Measurements from ENCODE around the gene AKAP6.
"Not testable (repeated sequence)": the region's sequence is repeated elsewhere in the genome, so short reads cannot be mapped to it uniquely, and the experiment has no call there.

The AKAP6 gene

DNA sequence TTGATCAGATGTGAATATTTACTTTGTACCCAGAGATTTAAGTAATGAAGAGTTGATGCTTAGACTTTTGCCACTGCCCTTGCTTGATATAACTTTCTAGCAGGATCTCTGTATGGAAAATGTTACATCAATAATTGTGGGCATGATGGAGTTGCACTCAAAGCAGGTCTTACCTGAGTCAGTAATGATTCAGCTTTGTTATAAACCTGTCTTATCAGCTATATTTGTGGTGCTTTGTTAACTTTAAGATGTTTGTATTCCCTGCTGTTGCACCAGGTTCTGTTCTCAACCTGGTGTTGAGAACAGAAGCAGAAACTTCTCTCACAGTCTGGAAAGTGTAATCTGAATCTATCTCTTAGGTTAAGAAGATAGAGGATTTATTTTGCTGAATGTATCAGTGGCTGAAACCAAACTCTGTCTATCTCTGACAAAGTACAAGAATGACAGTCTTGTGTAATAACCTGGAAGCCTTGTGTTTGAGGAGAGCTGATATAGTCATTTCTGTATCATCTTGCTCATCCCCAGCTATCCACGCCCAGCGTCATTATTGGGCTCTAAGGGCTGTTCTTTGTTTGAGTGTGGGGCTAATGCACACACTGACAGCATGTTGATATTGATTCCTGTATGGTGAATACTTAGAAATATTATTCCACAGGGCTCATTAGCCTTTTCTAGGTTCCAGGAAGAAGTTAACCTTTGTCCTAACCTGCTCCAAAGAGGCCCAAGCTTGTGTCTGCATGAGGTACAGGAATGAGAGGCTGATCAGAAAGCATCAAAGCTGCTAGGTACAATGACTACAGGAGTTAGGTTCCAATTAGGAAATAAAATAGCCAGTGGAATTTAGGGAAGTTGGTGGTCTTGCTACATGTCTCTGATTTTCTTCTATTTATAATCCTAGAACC, 3.6 kb downstream of the AKAP6 start:
- no peak for DNase-seq

- DNase-seq = no peak
Observed at GRCh38 chr14:32336702-32337101, 7.6 kb downstream of the AKAP6 start.

GRCh38 chr14:32337759-32338158, 8.7 kb downstream of the AKAP6 start:
- DNase-seq = no peak

- no peak for DNase-seq
Observed at GRCh38 chr14:32339188-32339587, 10.1 kb downstream of the AKAP6 start.

- DNase-seq = no peak
Observed at GRCh38 chr14:32341947-32342846, 13.1 kb downstream of the AKAP6 start.

DNA sequence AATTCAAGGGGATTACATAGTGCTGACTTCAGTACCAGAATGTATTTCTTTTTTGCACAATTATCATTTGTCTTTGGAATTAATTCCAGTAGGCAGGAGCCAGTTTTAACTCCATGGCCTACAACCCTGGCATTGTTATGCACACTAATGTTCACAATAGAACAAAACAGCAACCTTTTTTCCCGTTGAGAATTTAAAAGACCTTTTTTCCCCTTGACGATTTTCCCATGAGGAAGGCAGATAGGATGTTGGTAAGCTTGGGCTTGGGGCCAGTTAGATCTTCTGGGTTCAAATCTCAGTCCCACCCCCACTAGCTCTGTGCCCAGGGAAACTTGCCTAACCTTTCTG, 13.7 kb downstream of the AKAP6 start:
- DNase-seq = no peak

GRCh38 chr14:32343926-32344430, 14.9 kb downstream of the AKAP6 start:
- DNase-seq = no peak

- no peak for DNase-seq
Observed at GRCh38 chr14:32345311-32345791, 16.3 kb downstream of the AKAP6 start.

DNA sequence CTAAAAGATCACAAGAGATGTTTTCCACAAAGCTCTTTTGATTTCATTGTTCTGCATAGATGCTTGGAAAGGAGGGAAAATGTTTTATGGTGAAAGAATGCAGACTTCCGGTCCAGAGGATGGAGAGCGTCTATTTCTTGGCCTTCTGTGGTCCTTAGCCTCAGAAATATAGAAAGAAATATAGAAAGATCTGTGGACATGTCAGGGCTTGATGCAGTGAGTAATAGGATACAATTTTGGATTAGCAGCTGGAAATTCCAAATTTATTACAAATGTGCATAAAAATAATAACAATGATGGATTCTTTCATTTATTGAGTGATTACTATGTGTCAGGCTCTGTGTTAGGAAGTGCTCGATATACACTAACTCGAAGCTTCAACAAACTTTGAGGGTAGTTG, 20.2 kb downstream of the AKAP6 start:
- DNase-seq = no peak

- no peak for DNase-seq
Observed at GRCh38 chr14:32350020-32350419, 20.9 kb downstream of the AKAP6 start.

GRCh38 chr14:32352631-32353030, 23.5 kb downstream of the AKAP6 start:
- DNase-seq = no peak

- DNase-seq = no peak
Observed at GRCh38 chr14:32354716-32355115, 25.6 kb downstream of the AKAP6 start.

- no peak for DNase-seq
Observed at GRCh38 chr14:32358781-32359180, 29.7 kb downstream of the AKAP6 start.

DNA sequence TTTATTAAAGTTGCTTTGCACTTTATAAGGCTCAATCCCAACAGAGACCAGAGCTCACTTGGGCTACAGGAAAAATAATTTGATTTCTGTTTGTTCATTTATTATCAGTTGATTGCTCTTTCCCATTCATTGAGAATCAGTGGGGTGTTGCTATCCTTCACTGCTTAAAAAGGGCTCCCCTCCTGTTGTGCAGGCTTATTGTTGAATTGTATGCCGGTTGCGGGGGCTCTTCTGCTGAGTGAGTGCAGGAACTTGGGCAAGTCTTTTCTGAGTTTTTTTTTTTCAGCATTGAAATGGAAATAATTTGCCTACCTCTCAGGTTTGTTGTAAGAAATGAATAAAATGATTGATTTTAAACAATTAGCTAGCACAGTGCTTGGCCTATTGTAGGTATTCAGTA, 32.6 kb downstream of the AKAP6 start:
- no peak for DNase-seq

- DNase-seq = no peak
Observed at GRCh38 chr14:32363761-32364160, 34.7 kb downstream of the AKAP6 start.

DNA sequence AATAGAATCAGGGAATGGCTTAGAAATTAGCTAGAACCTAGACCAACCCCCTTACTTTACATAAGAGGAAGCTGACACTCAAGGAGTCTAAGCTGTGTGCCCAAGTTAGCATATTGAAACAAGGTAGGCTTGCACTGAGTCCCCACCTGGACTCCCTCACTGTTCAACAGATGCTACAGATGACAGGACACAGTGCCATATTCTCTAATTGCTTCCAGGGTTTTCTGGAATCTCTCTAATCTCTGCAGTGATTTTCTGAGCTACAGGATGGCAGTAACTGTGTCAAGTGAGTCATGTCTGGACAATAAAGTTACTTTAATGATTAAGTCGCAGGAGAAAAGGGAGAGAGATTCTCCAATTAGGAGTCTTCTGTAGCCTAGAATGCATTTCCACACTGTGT, 35.8 kb downstream of the AKAP6 start:
- DNase-seq = no peak

GRCh38 chr14:32366256-32366879, 37.3 kb downstream of the AKAP6 start:
- DNase-seq = no peak

- no peak for DNase-seq
Observed at GRCh38 chr14:32366986-32367385, 37.9 kb downstream of the AKAP6 start.

- no peak for DNase-seq
Observed at GRCh38 chr14:32367516-32367915, 38.4 kb downstream of the AKAP6 start.

DNA sequence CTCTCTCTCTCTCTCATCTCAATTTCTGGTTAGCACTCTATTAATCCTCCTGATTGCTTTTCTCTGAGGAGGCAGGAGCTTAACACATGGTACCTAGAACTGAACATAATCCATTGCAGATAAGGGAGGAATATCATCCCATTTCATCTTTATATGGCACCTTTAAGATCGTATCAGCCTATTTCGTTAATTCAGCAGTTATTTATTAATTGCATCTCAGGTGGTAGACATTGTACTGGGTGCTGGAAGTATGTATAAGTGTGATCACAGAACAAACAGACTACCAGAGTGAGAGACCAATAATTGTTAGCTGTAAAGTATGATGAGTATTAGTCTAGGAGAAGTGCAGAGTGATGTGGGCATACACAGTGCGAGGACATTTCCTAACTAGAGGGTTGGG, 39.0 kb downstream of the AKAP6 start:
- DNase-seq = no peak

DNA sequence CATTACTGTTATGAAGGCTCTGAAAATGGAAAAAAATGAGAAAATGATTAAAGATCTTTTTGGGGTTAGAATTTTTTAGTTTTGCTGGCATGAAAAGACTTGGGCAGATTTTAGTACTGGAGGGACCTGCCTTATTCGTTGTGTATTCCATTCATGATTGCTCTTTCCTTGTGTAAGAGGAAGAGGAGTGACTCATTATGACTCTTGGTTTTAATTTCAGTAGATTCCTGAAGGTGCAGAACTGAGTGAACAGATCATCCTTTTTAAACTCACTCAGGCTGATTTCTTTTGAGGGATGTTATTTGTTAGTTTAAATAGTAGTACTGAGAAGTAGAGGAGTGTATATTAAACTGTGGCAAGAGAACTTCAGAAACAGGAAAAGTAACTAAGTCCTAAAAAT, 41.6 kb downstream of the AKAP6 start:
- no peak for DNase-seq

DNA sequence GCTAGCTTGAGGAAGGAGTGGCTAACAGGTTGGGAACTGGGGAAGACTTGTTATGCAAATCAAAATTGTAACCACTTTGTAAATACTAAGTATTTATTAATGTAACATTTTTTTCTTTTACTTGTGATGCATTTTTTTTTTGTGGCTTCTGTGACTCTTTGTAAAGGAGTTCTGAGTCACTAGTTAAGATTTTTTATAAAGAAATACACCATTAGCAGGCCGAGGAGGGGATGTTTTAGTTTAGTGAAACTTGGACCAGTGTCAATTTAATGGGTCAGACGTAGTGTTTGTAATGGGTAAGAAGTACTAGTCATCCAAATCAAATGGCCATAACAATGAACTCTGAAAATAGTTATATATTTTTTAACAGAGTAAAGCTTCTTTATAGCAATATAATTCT, 43.1 kb downstream of the AKAP6 start:
- no peak for DNase-seq

DNA sequence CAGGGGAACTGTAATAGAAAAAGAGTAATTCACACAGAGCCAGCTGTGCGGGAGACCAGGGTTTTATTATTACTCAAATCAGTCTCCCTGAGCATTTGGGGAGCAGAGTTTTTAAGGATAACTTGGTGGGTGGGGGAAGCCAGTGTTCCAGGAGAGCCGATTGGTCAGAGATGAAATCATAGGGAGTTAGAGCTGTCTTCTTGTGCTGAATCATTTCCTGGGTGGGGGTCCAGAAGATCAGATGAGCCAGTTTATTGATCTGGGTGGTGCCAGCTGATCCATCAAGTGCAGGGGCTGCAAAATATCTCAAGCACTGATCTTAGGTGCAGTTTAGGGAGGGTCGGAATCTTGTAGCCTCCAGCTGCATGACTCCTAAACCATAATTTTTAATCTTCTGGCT, 44.1 kb downstream of the AKAP6 start:
- not testable (repeated sequence) for DNase-seq

Measured in activated CD4-positive, alpha-beta T cell treated with anti-CD3 and anti-CD28 coated beads for 4 hours (primary cell).